ENCODE data around the gene SNRPN. TPM values are rescaled to one million over a fixed set of nuclear protein-coding genes. Genes with fewer than 3 reads are reported as not detected.

The SNRPN gene
- total and polyA plus RNA-seq, 2 of the 4 experiments (the other 2 are of a cell fraction) = 123 to 185 TPM

DNA sequence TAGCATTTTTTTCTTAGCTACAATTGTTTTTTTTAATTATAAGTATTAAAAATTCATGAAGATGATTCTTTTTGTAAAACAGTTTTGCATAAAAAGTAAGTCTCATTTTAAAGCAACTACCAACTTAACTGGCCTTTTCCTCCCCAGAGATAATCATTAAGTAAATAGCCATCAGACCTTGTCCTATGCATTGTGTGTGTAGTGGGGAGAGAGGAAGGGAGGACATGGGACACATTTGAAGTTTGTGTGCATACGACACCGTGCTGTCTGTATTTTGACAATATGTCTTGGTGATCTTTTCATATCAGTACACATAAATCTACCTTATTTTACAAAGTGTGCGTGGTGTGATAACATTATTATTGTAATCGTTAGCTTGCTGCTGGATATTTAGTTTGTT lies 8.1 kb downstream of the SNRPN start:
- Histone ChIP-seq H2AK9ac (replicated peaks; ENCODE audit: low read depth, low read length, poor library complexity) (no peak overlapping the region), H3K27ac (ENCODE audit: insufficient read depth, low read length) (no peak overlapping the region), H3K9ac (ENCODE audit: low read depth, low read length) (no peak overlapping the region), H4K5ac (ENCODE audit: low read depth, low read length) (no peak overlapping the region), H2BK5ac (ENCODE audit: low read depth, low read length, poor library complexity, severe bottlenecking) (no peak overlapping the region), H3K27me3 (ENCODE audit: control insufficient read depth, insufficient read depth, low read length) (no peaks in the 10 kb centered on the region), H2BK15ac (ENCODE audit: low read depth, low read length) (no peak overlapping the region), H4K8ac (ENCODE audit: low read depth in 2 of 2, low read length in 2 of 2) (no peak overlapping the region), H2AK5ac (ENCODE audit: low read depth, low read length) (no peak overlapping the region), H2BK20ac (ENCODE audit: low read depth, low read length) (no peak overlapping the region), H3K4ac (ENCODE audit: low read depth, low read length) (no peak overlapping the region), H3K18ac (ENCODE audit: low read depth, low read length) (no peak overlapping the region), H2BK120ac (ENCODE audit: low read depth, low read length) (no peak overlapping the region), H3K56ac (ENCODE audit: extremely low read depth, insufficient read depth, low read length) (no peak overlapping the region), H3K4me1 (ENCODE audit: control insufficient read depth, insufficient read depth, low read length) (no peaks in the 10 kb centered on the region), H3K14ac (replicated peaks; ENCODE audit: low read depth, low read length) (no peak overlapping the region), H3K9me3 (ENCODE audit: control insufficient read depth, insufficient read depth, low read length) (0 out of 2 replicates have a peak, but pooled peaks cover 2% of the 10 kb centered on the region), H3K9me1 (ENCODE audit: insufficient read depth, low read length) (no peaks in the 10 kb centered on the region), H4K91ac (ENCODE audit: insufficient read depth, low read depth, low read length) (no peak overlapping the region), H3K79me1 (ENCODE audit: low read depth in 1 of 2, low read length in 2 of 2) (peaks cover 0 to 12% of the 10 kb centered on the region in 2 experiments; a peak in 3 of 4 replicates), H3K36me3 (ENCODE audit: control insufficient read depth, insufficient read depth, low read length) (peaks cover 25% of the 10 kb centered on the region), H3K4me2 (ENCODE audit: low read depth, low read length) (no peak overlapping the region), H3K4me3 (ENCODE audit: insufficient read depth, low read depth, low read length) (no peak overlapping the region), H2AFZ (replicated peaks; ENCODE audit: low read length, poor library complexity) (no peak overlapping the region), H3K23ac (ENCODE audit: low read depth, low read length) (no peak overlapping the region), H4K20me1 (ENCODE audit: insufficient read depth, low read length) (peaks cover 31% of the 10 kb centered on the region)
- TF ChIP-seq, protein P1, sequence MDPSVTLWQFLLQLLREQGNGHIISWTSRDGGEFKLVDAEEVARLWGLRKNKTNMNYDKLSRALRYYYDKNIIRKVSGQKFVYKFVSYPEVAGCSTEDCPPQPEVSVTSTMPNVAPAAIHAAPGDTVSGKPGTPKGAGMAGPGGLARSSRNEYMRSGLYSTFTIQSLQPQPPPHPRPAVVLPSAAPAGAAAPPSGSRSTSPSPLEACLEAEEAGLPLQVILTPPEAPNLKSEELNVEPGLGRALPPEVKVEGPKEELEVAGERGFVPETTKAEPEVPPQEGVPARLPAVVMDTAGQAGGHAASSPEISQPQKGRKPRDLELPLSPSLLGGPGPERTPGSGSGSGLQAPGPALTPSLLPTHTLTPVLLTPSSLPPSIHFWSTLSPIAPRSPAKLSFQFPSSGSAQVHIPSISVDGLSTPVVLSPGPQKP (IDR thresholded peaks at IDR 0.05; ENCODE audit: borderline replicate concordance, low read depth, low read length) = no peak
- no peak for TF ChIP-seq FOS (IDR thresholded peaks at IDR 0.05; ENCODE audit: low read depth, low read length)
- no peak for TF ChIP-seq SMC3 (IDR thresholded peaks at IDR 0.05; ENCODE audit: low read depth, low read length)
- TF ChIP-seq POLR2A (IDR thresholded peaks at IDR 0.05; ENCODE audit: low read depth, low read length) = no peak
- TF ChIP-seq RFX5 (IDR thresholded peaks at IDR 0.05; ENCODE audit: low read depth, low read length) = no peak
- no peak for TF ChIP-seq RAD21 (IDR thresholded peaks at IDR 0.05; ENCODE audit: low read length)
- no peak for TF ChIP-seq NFE2L2 (IDR thresholded peaks at IDR 0.05; ENCODE audit: low read depth, low read length)
- TF ChIP-seq, protein P2, sequence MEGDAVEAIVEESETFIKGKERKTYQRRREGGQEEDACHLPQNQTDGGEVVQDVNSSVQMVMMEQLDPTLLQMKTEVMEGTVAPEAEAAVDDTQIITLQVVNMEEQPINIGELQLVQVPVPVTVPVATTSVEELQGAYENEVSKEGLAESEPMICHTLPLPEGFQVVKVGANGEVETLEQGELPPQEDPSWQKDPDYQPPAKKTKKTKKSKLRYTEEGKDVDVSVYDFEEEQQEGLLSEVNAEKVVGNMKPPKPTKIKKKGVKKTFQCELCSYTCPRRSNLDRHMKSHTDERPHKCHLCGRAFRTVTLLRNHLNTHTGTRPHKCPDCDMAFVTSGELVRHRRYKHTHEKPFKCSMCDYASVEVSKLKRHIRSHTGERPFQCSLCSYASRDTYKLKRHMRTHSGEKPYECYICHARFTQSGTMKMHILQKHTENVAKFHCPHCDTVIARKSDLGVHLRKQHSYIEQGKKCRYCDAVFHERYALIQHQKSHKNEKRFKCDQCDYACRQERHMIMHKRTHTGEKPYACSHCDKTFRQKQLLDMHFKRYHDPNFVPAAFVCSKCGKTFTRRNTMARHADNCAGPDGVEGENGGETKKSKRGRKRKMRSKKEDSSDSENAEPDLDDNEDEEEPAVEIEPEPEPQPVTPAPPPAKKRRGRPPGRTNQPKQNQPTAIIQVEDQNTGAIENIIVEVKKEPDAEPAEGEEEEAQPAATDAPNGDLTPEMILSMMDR (conservative IDR thresholded peaks at IDR 0.05; ENCODE audit: low read depth, low read length) = no peak
- no peak for TF ChIP-seq MXI1 (IDR thresholded peaks at IDR 0.05; ENCODE audit: borderline replicate concordance, low read depth, low read length)
- no peak for TF ChIP-seq MAZ (IDR thresholded peaks at IDR 0.05; ENCODE audit: borderline replicate concordance, low read depth, low read length)
- no peak for TF ChIP-seq BHLHE40 (IDR thresholded peaks at IDR 0.05; ENCODE audit: low read depth, low read length)
- no peak for TF ChIP-seq USF2 (IDR thresholded peaks at IDR 0.05; ENCODE audit: low read depth, low read length)
- TF ChIP-seq CHD1 (IDR thresholded peaks at IDR 0.05; ENCODE audit: low read depth, low read length) = no peak
- WGBS, 2 experiments (ENCODE audit: extremely low coverage in 2 of 2, insufficient read length in 1 of 2) = 71% methylated on average over 1 of the region's 4 CpGs; no CpG with 5 or more reads in 1 of the 2 experiments
- DNase-seq = no peak
- ChIA-PET CTCF (no interaction called here), POLR2A (ENCODE audit: unreplicated experiment) (no interaction called here)
- in situ Hi-C loops (cut with MboI; ENCODE audit: low sequenced_read_pairs) = no loop called here
- dilution Hi-C loops (cut with HindIII; ENCODE audit: low sequenced_read_pairs, unreplicated experiment) = no loop called here
- no TSS peak for BruUV-seq (replicated peaks)
- intact Hi-C loops (cut with micrococcal nuclease) = no loop called here
- ATAC-seq (ENCODE audit: low read depth) = no peak
